A673 (cell line): ENCODE results near the gene CACNB1.

ENCODE experiments used
- EZH2 ChIP-seq: fragments of 200-600 bp; sonication (generic); IDR thresholded peaks from 2 replicates; pipeline ENCODE4 v1.6.1; 2017; ENCODE audit warnings: borderline replicate concordance, low read depth, mild to moderate bottlenecking, mixed read lengths, antibody characterized with exemption, low read length; ENCODE audit not compliant: poor library complexity, severe bottlenecking
- TF ChIP-seq, protein P1 (sequence below): fragments of 300-800, 200-600 bp; sonication (generic); conservative IDR thresholded peaks from 2 replicates; pipeline ENCODE4 v1.5.1; 2017; ENCODE audit warnings: low read depth, mild to moderate bottlenecking, antibody characterized with exemption, low read length, moderate library complexity, mixed read lengths

DNA sequence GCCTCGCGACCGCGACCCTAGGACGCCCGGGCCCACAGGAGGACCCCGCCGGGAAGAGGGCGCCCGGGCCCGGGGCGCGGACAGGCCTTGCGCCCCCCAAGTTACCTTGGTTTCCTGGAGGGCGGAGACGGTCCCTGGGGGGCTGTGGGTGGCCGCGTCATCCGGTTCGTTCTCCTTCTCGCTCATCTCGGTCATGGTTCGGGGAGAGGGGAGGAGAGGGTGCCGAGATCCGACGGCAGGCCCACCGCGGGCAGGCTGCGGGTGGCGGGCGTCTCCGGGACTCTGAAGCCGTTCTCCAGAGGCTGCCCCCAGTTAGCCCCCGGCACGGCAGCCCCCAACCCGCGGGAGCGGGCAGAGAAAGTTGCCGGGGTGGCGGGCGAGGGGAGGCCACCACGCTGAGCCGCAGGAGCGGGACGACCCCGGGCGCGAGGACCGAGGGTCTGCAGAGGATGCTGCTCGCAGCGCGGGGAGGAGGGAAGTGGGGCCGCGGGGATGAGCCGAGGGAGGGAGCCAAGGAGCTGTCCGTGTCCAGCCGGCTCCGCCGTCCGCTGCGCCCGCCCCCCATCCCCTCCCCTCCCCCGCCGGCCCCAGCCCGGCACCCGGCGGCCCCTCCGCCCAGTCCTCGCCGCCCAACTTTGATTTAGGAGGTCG is 28.0 kb upstream of the CACNB1 start, which contains the start of gene STAC2:
- TF ChIP-seq, protein P1, sequence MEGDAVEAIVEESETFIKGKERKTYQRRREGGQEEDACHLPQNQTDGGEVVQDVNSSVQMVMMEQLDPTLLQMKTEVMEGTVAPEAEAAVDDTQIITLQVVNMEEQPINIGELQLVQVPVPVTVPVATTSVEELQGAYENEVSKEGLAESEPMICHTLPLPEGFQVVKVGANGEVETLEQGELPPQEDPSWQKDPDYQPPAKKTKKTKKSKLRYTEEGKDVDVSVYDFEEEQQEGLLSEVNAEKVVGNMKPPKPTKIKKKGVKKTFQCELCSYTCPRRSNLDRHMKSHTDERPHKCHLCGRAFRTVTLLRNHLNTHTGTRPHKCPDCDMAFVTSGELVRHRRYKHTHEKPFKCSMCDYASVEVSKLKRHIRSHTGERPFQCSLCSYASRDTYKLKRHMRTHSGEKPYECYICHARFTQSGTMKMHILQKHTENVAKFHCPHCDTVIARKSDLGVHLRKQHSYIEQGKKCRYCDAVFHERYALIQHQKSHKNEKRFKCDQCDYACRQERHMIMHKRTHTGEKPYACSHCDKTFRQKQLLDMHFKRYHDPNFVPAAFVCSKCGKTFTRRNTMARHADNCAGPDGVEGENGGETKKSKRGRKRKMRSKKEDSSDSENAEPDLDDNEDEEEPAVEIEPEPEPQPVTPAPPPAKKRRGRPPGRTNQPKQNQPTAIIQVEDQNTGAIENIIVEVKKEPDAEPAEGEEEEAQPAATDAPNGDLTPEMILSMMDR, result no peak
- TF ChIP-seq EZH2, result no peak
